HL-60 (cell line): Measurements from ENCODE around the gene CHRNA9.

ENCODE experiments used
- DNase-seq, 2 experiments: peaks; one replicate each; pipeline ENCODE4 v3.0.0-alpha.2; 2010 to 2020; ENCODE audit warnings: low read depth in 1 of 2, low spot score in 1 of 2
- H3K27ac ChIP-seq: fragments of 250-450 bp; sonication (Bioruptor Pico); replicated peaks from 2 replicates; pipeline ENCODE4 v1.5.1; 2020; ENCODE audit warnings: mild to moderate bottlenecking, moderate library complexity
- H3K27me3 ChIP-seq: fragments of 250-450 bp; sonication (Bioruptor Pico); 2 replicates; pipeline ENCODE4 v1.5.1; 2021; ENCODE audit warnings: mild to moderate bottlenecking, moderate library complexity; ENCODE audit not compliant: insufficient read depth, poor library complexity, severe bottlenecking
- H3K4me3 ChIP-seq: replicated peaks from 2 replicates; pipeline ENCODE4 v1.5.1; 2011; ENCODE audit warnings: mild to moderate bottlenecking, control low read depth, low read length; ENCODE audit not compliant: insufficient read depth
- CTCF ChIP-seq: IDR thresholded peaks from one replicate; pipeline ENCODE4 v1.5.1; 2011; ENCODE audit warnings: low read length, control low read depth, inconsistent platforms; ENCODE audit not compliant: insufficient read depth
- GABPA ChIP-seq: IDR thresholded peaks from 2 replicates; pipeline ENCODE4 v1.6.1; 2012; ENCODE audit warnings: low read depth
- POLR2AphosphoS5 ChIP-seq: IDR thresholded peaks from 2 replicates; pipeline ENCODE4 v1.6.1; 2012; ENCODE audit warnings: low read depth
- REST ChIP-seq: IDR thresholded peaks from 2 replicates; pipeline ENCODE4 v1.6.1; 2012; ENCODE audit warnings: low read depth; ENCODE audit not compliant: insufficient replicate concordance
- SPI1 ChIP-seq: IDR thresholded peaks from 2 replicates; pipeline ENCODE4 v1.6.1; 2012; ENCODE audit warnings: low read depth, mild to moderate bottlenecking, borderline replicate concordance

CHRNA9 gene

GRCh38 chr4:40337051-40337450 is 1.9 kb downstream of the CHRNA9 start:
- no peak overlapping the region for H3K4me3 ChIP-seq
- H3K27me3 ChIP-seq, result no peaks in the 10 kb centered on the region
- no peak overlapping the region for H3K27ac ChIP-seq
- DNase-seq, result no peak
- TF ChIP-seq CTCF (no peak), POLR2AphosphoS5 (no peak), SPI1 (no peak), REST (no peak), GABPA (no peak)

GRCh38 chr4:40337523-40337922 is 2.4 kb downstream of the CHRNA9 start:
- H3K27ac ChIP-seq, result no peak overlapping the region
- no peaks in the 10 kb centered on the region for H3K27me3 ChIP-seq
- DNase-seq, result no peak
- H3K4me3 ChIP-seq, result no peak overlapping the region
- TF ChIP-seq POLR2AphosphoS5, result no peak

- Histone ChIP-seq H3K27ac (no peak overlapping the region), H3K4me3 (no peak overlapping the region), H3K27me3 (no peaks in the 10 kb centered on the region)
- no peak for DNase-seq
- no peak for TF ChIP-seq CTCF
- no peak for TF ChIP-seq REST
- no peak for TF ChIP-seq GABPA
- TF ChIP-seq POLR2AphosphoS5, result no peak
- TF ChIP-seq SPI1, result no peak
These were observed 4.9 kb downstream of the CHRNA9 start for GRCh38 chr4:40340030-40340429.

GRCh38 chr4:40347472-40347871 is 12.3 kb downstream of the CHRNA9 start:
- no peak for TF ChIP-seq REST
- TF ChIP-seq CTCF, result no peak
- no peaks in the 10 kb centered on the region for H3K27me3 ChIP-seq
- no peak overlapping the region for H3K27ac ChIP-seq
- DNase-seq, result no peak
- no peak overlapping the region for H3K4me3 ChIP-seq
